Upper lobe of left lung (tissue), 4 donors: ENCODE measurements around the gene LGALS7.

Source experiments
- CTCF ChIP-seq, 6 experiments: fragments of 450-650 bp in 4 of 6; fragments of 200-600 bp in 2 of 6; sonication (generic) in 2 of 6; IDR thresholded peaks; one replicate each; pipeline ENCODE4 v1.5.1; 2016 to 2019; ENCODE audit warnings: antibody characterized with exemption in 6 of 6
- EP300 ChIP-seq, 4 donors: sonication (generic); formaldehyde crosslinking; IDR thresholded peaks; one replicate each; pipeline ENCODE4 v1.5.1; 2017; ENCODE audit warnings: antibody characterized with exemption in 4 of 4, control low read depth in 2 of 4
- POLR2A ChIP-seq, 4 donors: fragments of 450-650 bp; IDR thresholded peaks; one replicate each; pipeline ENCODE4 v1.5.1; 2016 to 2017; ENCODE audit warnings: antibody characterized with exemption in 4 of 4, mild to moderate bottlenecking in 2 of 4

- TF ChIP-seq POLR2A (IDR thresholded peaks at IDR 0.05), result no peak
- no peak for TF ChIP-seq CTCF (IDR thresholded peaks at IDR 0.05)
- no peak for TF ChIP-seq EP300 (IDR thresholded peaks at IDR 0.05)
Measured at GRCh38 chr19:38796154-38796553, 22.8 kb upstream of the LGALS7 start.
